Skin epidermis (tissue), 12 donors: ENCODE data around the gene MAML3.

ENCODE experiments used
- H3K27ac ChIP-seq, 21 experiments: fragments of 200-600 bp; sonication (generic) in 11 of 21; one replicate each; pipeline ENCODE4 v1.5.0; 2020; ENCODE audit warnings: mild to moderate bottlenecking in 3 of 21, inconsistent platforms in 2 of 21, moderate library complexity in 2 of 21
- H3K4me3 ChIP-seq, 7 experiments: fragments of 200-600 bp; sonication (generic) in 2 of 7; one replicate each; pipeline ENCODE4 v1.5.0; 2020; ENCODE audit warnings: inconsistent platforms in 2 of 7, mild to moderate bottlenecking in 2 of 7, moderate library complexity in 1 of 7

MAML3 gene

GRCh38 chr4:139768896-139769295 lies 385.1 kb downstream of the MAML3 start:
- Histone ChIP-seq H3K27ac (no peak overlapping the region), H3K4me3 (no peak overlapping the region)

- no peak overlapping the region for H3K4me3 ChIP-seq
- H3K27ac ChIP-seq, result no peak overlapping the region
These were observed 385.6 kb downstream of the MAML3 start for GRCh38 chr4:139768366-139768765.

DNA sequence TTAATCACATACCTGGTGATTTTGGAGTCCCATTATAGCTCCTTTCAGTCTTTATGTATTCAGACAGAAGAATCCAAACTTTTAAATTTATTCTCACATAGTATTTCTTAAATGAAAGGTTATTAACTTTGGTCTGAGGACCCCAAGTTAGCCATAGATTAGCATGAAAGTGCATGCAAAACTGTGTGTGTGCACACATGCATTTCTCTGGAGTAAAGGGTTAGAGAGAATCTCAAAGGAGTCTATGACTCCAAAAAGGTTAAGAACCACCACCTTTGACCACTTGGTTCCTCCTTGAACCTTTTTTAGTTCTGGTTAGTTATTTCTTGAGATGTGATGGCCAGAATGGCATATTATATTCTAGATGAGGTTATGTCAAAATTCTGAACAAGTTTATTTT lies 386.4 kb downstream of the MAML3 start:
- Histone ChIP-seq H3K27ac (no peak overlapping the region), H3K4me3 (no peak overlapping the region)

GRCh38 chr4:139767168-139767567 lies 386.8 kb downstream of the MAML3 start:
- Histone ChIP-seq H3K27ac (no peak overlapping the region), H3K4me3 (no peak overlapping the region)

DNA sequence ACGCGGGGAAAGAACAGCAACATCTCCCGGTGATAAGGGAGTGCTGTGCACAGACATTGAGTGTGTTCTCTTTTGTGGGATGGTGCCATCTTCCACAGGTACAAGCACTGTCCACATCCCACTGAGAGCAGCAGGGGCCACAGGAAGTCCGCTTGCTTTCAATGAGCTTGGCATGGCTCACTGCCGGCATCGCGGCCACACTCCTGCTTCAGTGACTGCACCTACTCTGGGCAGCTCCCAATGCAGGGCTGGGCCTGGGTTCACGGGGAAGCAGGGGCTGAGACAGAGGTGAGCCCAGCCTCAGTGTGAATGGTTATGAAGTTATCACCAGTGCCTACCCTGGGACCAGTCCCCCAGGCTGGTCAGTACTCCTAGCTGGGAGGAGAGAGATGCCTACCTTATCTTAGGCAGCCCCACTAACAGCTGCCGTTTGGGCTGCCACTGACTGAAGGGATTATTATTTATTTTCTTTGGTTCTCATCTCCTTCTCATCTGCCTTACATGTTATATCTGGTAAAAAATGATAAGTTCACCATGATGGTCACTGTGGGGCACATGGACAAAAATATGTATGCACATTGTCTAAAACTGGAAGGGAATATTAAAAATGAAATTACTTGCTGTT lies 389.2 kb downstream of the MAML3 start:
- Histone ChIP-seq H3K27ac (peak overlapping the region in 4 of 21 experiments; percentile 8 to 53 (median 20)), H3K4me3 (no peak overlapping the region)

DNA sequence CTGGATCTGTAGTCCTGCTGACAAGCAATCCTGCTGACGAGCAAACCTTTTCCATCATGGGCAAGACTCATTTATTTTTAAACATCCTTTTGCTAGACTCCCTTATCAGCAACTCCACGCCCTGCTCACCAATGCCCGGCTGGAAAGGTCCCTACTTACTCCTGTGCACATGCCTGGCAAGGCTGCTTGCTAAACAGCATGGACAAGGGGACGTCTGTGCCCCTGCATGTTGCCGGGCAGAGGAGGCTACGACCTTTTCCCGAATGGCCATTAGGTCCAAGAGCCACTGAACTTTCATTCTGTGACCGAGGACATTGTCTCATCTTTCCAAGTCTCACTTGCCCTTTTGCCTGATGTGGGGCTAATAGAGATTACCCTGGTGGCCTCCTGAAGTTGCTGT lies 389.8 kb downstream of the MAML3 start:
- H3K27ac ChIP-seq, result peak overlapping the region in 4 of 21 experiments; percentile 8 to 53 (median 22)
- no peak overlapping the region for H3K4me3 ChIP-seq

DNA sequence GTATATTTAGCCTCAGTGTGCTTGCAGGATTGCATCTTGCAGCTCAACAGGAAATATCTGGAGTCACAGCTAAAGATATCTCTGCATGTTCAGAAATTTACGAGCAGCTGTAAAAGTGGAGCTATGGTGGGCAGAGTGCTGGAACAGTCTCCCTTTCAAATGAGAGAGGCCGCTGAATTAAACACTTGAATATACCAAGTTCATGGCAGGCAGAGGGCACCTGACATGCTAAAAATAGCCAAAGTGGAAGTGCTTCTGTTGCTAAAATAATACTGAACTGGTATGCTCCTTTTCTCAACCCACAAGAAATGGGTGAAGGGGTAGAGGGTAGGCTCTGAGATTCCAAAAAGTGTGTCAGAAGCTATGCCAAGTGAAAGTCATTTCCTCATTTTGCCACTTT lies 390.3 kb downstream of the MAML3 start:
- no peak overlapping the region for H3K4me3 ChIP-seq
- peak overlapping the region in 5 of 21 experiments; percentile 8 to 53 (median 38) for H3K27ac ChIP-seq

DNA sequence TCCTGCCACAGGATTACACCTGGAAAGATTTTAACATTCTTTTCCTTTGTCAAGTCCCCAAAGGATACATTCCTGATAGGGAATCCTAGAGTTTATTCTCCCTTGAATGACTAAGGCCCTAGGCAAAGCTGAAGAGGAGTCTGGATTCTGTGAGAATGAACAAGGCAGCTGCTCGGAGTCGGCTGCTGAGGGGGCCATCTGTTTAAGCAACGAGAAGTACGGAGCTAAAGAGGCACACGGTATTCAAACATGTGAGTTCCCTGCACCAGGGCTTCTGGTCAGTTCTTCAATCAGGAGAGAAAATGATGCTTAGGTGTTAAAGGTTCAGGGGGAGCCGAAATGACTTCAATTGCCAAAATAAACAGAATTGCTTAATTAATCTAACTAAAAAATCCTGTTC lies 390.8 kb downstream of the MAML3 start:
- Histone ChIP-seq H3K4me3 (no peak overlapping the region), H3K27ac (peak overlapping the region in 7 of 21 experiments; percentile 8 to 53 (median 38))

- Histone ChIP-seq H3K4me3 (no peak overlapping the region), H3K27ac (peak overlapping the region in 5 of 21 experiments; percentile 8 to 53 (median 38))
These were observed 391.3 kb downstream of the MAML3 start for GRCh38 chr4:139762720-139763119.

DNA sequence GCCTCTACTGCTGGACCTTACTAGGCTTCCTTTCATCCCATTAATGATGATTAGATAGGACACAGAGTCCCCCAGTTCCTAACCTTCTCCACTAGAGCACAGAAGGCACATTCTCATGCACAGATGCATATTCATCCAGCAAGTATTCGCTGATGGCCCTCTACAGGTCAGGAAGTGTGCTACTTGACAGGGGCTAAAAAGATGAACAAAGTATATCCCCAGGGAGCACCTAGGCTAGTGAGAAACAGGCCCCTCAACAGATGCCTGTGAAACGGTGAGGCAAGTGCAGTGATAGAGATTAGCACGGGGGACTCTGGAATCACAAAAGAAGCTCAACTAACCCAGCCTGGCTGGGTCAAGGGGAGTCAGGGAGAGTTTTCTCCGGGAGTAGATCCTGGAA lies 392.5 kb downstream of the MAML3 start:
- Histone ChIP-seq H3K4me3 (no peak overlapping the region), H3K27ac (no peak overlapping the region)

DNA sequence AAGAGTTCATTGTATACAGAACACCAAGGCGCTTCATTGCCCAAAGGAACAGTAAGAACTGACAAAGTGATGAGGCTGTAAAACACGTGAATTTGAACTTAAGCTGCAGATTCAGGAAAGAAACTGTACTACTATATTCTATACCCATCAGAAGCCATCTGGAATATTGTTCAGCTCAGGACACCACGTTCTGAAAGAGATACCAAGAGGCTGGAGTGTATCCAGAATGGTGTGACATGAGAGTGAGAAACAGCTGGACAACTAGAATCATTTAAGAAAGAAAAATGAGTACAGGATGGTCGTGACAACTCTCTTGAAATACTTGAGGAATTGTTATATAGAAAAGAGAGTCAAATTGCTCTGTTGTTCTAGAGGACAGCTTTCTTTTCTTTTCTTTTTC lies 393.4 kb downstream of the MAML3 start:
- H3K27ac ChIP-seq, result no peak overlapping the region
- H3K4me3 ChIP-seq, result no peak overlapping the region

DNA sequence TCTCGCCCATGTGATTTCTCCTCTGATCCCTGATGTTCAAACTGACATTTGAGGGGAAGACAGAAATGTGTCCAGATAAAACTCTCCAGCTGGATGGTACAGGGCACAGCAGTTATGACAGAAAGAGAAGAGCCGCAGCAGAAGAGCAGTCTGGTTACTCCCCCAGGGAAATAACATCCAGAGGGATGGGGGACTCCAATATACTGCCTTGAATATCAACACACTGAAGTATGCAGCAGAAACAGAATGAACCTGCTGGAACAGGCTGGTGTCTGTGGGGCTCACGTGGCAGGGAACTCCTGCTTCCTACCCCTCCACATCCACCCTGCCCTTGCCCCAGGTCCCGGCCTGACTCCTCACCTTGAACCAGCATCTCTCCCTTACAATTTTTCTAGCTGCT lies 394.9 kb downstream of the MAML3 start:
- Histone ChIP-seq H3K4me3 (no peak overlapping the region), H3K27ac (no peak overlapping the region)

GRCh38 chr4:139756391-139757180 lies 397.4 kb downstream of the MAML3 start:
- H3K27ac ChIP-seq, result no peak overlapping the region
- no peak overlapping the region for H3K4me3 ChIP-seq

- Histone ChIP-seq H3K4me3 (no peak overlapping the region), H3K27ac (no peak overlapping the region)
These were observed 399.0 kb downstream of the MAML3 start for GRCh38 chr4:139754938-139755337.

GRCh38 chr4:139753686-139754085 lies 400.3 kb downstream of the MAML3 start:
- H3K27ac ChIP-seq, result no peak overlapping the region
- H3K4me3 ChIP-seq, result no peak overlapping the region

DNA sequence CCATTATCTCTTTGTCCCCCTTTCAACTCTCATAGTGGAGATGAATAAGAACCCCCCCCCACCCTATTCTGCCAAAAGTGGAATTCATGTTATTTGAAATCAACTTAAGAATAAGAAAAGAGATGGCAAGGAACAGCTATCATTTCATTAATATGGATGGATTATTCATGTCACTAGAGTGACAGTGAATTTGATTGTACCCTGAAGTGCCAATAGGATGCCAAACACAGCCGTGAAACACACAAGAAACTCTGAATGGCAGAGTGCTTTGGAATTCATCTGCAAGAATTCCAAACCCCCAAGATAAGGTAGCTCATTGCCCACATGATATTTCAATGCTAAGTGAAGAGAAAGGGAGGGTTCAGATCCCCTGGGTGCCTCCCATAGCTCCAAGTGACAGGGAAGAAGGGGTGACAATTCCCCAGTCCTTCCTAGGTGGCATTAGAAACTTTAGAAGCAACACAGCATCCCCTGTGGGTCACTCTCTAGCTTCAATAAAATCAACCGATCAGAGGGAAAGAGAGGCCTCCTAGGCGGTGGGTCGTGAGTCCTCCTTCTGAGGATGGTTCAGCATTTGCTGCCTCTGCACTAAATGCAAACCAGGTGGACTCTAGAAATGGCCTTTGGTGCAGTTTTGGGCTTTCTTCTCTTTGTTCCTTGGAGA lies 404.0 kb downstream of the MAML3 start:
- Histone ChIP-seq H3K4me3 (no peak overlapping the region), H3K27ac (no peak overlapping the region)

- Histone ChIP-seq H3K27ac (no peak overlapping the region), H3K4me3 (no peak overlapping the region)
These were observed 404.6 kb downstream of the MAML3 start for GRCh38 chr4:139749338-139749737.

DNA sequence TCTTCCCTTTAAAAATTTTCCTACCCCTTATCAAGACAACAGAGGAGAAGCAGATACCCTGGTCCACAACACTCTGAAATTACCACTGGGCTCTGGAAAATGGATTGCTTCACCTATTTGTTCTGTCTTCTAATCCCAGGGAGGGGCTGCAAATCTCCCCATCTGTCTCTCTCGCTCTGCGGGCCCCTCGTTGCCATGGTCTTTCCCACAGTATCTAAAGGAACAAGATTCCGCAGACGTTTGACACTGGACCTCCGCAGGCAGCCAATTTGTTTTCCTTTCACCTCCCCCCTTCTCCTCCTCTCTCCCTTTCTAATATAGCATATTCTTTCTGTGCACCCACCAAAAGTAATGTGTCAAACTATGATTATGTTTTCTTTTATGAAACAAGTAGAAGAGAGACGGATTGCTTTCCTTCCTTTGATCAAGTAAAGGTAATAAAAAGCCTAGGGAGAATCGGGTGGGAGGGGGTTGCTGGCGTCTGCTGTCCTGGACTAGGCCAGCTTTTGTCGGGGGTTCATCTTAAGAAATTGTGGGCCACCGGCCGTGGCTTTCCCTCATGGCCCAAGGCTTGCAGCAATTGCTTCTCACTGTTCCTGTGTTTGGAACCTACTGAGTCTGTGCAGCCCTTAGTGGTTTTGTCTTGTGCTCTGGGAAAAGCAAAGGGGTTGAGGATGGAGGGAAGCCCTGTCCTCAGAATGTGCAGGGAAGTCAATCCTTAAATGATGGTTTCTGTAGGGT lies 407.4 kb downstream of the MAML3 start:
- H3K27ac ChIP-seq, result no peak overlapping the region

DNA sequence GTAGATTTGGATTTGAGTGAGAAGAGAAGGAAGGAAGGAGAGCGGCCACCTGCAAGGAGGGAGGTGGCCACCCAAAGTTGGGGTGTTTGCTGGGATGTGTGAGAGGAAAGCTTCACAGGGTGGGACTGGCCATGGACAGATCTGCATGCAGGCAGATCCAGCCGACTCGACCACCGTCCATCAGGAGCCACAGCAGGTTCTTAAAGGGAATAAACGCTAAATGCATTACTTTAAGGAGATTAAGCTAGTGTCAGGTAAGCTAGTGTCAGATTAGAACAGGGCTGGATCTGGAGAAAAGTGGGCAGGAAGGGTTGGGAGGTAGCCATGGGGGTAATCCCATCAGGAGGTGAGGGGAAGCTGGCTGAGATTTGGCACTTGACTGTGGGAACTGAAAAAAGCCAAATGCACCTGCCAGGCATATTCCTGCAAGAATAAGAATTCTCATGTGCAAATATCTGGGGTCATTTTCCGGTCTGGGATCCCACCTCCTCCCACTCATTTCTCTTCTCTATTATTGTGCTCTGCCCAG lies 408.8 kb downstream of the MAML3 start:
- no peak overlapping the region for H3K4me3 ChIP-seq

More for the DNA sequence above, 407.4 kb downstream of the MAML3 start:
- no peak overlapping the region for H3K4me3 ChIP-seq

DNA sequence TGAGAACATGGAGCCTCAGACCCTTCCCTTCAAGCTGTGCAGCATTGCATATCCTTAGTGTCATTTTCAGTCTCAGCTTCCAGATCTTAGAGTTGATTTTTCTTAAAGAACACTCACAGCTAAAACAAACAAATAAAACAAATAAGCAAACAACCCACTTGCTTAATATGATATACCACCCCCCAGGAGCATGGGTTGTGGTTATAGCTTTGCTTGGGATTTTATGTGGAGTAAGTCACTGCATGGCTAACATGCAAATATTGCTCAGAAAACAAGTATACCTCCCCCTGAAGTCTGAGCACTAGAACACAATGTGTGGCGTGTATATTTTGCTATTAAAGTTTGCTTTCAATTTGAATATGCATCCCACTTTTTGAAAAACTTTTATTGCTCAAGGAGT lies 409.8 kb downstream of the MAML3 start:
- Histone ChIP-seq H3K4me3 (no peak overlapping the region), H3K27ac (no peak overlapping the region)

More for the DNA sequence above, 408.8 kb downstream of the MAML3 start:
- H3K27ac ChIP-seq, result no peak overlapping the region
